GM21825 (cell line): ENCODE results near the gene RPTOR.
A peak's percentile ranks its signal among the peaks of the same experiment; 100 is the strongest.

ENCODE experiments used
- ATAC-seq: cut with Tn5 transposase; IDR thresholded peaks from one replicate; pipeline ENCODE4 v1.9.1; 2021; ENCODE audit warnings: mild to moderate bottlenecking, moderate library complexity; ENCODE audit not compliant: unreplicated experiment

The RPTOR gene

DNA sequence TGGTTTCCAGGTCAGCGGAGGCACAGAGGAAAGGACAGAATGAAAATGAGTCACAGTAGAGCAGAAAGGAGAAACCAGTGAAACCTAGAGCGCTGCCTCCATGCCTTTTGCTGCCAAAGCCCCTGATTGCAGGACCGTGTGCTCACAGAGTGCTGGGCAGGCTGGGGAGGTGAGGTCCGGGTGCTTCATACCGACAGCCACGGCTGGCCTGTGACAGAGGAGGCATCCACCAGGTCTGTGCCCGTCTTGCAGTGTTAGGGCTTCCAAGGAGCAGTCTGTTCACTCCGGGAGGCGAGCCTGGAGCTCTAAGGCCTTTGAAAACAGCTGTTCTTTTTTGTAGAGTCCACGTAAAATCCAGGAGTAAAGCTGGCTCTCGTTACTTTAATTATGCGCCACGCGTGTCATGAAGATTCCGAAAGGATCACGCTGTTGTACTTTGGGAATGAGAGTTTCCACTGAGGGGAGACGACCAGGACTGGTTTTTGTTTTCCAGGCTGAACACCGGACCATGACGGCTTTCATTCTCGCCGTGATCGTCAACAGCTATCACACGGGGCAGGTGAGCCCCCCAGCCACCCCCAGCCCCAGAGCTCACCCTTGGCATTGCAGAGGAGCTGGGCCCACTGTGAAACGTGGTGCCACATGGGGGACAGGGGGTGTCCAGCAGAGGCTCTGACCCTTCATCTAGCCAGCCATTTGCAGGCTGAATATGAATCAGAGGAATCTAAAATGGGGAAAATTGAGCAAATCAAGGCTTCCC lies 338.5 kb downstream of the RPTOR start:
- no peak for ATAC-seq

DNA sequence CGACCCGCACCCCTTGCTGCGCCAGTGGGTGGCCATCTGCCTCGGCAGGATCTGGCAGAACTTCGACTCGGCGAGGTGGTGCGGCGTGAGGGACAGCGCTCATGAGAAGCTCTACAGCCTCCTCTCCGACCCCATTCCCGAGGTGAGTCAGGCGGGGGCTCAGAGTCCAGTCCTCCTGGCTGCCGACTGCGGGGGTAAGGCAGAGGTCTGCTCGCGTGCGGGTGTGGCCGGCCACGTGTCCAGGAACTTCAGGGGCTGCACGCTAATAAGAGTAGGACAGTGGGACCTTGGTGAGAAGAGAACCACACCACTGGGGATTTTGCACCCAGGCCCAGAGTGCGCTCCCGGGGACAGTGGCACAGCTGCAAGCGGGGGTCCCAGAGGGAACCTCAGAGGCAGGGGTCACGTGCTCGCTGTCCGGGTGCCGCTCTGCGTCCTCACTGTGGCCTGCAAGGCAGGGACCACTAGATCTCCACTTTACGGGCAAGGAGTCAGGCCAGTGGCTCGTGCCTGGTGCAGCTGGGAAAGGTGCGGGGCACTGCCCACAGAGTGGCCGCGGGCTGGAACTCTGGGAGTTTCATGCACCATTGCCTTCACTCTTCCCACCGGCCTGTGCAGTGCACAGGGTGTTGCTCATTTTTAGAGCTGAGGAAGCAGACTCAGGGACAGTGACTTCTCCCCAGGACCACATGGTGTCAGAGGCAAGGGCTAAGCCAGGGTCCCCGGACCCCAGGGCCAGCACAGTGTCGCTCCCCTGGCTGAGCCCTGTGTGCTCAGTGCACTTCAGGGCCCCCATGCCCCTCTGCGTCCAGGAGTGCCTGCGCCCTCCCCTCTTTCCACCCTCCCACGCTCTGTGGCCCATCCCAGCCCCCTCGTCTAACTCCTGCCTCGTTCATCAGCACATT lies 339.4 kb downstream of the RPTOR start:
- no peak for ATAC-seq

DNA sequence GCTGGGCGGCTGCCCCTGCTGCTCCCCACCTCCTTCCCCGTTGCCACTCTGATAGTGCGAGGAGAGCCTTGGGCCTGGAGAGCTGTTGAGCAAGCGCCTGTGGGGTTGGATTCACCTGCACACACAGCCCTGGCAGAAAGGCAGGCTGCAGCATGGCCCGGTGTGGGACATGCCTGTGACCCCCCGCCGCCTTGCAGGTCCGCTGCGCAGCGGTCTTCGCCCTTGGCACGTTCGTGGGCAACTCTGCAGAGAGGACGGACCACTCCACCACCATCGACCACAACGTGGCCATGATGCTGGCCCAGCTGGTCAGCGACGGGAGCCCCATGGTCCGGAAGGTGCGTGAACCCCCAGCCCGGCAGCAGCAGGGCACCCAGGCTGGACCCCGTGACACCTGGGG lies 340.2 kb downstream of the RPTOR start:
- ATAC-seq, result no peak

DNA sequence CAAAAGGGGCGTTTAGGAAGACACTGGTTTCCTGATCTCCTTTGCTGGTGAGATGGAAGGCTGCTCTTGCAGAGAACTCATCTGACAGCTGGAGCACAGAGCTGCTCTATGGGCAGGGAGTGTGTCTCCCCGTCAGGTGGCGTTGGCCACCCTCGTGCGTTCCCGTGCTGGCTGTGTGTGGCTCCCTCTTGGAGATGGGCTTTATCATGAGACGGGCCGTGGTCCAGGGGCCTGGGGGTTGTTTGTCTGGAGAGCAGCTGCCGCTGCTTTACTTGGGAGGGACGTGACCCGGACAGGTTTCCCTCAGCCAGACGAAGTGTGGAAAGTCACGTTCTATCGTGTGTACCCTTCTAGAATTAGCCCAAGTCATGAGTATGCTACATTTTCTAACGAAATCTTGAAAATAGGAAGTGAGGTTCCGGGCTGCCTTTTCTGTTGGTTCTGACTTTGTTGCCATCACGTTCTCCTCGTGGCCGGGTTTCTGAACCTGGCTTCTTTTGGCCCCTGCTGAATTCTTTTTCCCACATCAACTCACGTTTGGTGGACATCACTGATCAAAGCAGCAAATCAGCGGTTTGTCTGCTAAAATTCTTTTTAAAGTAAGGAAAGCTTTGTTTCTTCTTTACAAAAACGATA lies 341.4 kb downstream of the RPTOR start:
- no peak for ATAC-seq

DNA sequence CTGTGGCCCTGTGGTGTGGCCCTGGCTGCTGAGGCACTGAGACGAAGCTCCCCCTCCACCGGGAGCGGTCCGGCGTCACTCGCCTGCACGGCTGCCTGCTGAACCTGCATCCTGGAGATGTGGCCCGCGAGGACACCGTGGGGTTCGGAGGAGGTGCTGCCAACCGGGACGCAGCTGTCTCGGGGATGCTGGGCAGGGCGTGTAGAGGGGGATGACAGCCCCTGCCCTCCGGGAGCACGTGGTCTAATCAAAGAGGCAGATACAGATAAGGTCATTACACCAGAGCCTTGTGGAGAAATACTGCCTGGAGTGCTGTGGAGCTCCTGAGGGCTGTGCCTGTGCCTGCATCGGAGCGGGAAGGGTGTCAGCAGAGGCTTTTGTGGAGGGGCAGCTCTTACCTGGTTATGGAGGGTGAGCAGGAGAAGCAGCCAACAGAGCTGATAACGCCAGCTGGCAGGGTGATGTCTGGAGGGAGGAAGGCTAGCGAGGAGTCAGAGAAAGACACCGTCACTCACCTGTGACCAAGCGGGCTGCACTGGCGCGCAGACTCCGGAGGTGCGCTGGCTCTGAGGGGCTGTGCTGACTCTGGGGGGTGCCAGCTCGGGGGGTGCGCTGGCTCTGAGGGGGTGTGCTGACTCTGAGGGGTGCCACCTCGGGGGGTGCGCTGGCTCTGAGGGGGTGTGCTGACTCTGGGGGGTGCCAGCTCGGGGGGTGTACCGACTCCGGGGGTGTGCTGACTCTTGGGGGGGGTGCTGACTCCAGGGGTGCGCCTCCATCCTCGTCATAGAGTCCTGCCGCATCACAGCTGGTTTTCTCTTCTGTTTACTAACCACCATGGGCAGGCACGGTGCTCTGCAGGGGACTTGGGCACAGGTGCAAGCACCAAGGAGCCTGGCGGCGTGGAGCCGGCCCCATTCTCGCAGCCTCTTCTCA lies 342.3 kb downstream of the RPTOR start:
- no peak for ATAC-seq

DNA sequence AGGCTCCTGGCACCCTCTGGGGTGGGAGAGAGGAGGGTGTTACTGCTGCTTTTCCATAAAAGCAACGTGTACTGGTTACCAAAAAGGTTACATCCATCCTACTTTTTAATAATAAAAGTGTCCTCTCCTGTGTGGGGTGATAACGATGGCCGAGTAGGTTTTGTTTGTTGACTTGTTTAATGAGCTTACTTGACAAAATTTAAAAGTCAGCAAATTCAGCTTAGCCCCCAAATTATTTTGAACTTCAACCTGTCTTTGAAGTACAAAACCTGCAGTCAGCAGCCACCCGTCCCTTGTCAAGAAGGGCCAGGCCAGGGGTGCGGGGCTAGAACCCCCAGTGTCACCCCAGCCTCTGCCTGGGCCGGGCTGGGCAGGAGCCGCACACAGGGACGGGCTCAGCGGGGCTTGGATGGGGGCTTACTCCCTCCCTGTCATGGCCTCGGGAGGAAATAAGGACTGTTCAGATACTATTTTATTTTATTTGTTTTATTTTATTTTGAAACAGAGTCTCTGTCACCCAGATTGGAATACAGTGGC lies 343.1 kb downstream of the RPTOR start:
- no peak for ATAC-seq

GRCh38 chr17:80888276-80889160 lies 343.9 kb downstream of the RPTOR start:
- no peak for ATAC-seq

GRCh38 chr17:80889231-80890195 lies 344.9 kb downstream of the RPTOR start:
- no peak for ATAC-seq

DNA sequence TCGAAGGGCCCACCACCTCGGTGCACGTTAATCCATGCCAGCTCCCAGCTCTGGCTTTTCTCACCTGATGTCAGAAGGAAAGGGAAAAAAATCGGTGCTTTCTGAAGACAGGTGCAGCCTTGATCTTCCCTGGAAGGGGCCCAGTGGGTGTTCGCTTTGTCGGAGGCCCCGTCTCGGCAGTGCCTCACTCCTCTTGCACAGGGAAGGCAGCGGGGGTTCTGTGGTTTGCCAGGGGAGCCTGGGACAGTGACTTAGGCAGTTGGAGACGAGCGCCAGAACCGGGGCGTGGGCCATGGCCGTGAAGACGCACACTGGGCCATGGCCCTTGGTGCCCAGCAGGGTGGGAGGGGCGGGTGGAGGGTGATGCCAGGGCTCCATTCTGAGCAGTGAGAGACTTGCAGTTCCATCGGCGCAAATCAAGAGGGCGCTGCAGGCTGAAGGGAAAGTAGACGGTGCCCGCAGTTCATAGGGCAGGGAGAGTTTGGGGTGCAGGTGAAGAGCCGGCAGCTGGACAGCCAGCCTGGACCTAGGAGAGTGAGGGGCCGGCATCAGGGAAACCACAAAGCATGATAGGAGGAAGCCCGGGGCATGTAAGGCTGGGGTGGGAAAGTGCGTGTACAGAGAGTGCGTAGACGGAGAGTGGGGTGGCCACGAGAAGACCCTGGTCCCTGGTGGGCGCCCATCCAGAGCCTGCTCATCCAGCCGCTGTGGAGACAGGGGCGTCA lies 345.7 kb downstream of the RPTOR start:
- ATAC-seq, result no peak

DNA sequence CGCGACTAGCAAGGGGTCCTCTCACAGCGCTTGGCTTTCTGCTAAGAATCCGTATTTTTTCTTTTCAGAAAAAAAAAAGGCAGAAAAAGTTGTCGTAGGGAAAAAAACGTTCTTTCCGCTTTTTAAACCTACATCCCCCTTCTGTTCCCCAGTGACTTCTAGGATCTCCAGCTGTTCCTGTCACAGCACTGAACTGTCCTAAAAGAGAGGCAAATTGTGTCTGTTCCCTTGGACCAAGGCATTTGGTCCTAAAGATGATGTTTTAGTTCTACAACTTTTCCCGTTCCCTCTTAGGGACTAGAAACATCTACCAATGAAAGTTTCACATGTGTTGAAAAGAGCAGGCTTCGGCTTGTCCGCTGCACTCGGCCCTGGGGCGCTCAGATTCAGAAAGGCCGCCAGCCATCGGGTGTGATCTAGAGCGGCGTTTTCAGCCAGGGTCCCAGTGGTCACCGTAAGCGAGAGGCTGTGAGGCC lies 346.3 kb downstream of the RPTOR start:
- no peak for ATAC-seq

DNA sequence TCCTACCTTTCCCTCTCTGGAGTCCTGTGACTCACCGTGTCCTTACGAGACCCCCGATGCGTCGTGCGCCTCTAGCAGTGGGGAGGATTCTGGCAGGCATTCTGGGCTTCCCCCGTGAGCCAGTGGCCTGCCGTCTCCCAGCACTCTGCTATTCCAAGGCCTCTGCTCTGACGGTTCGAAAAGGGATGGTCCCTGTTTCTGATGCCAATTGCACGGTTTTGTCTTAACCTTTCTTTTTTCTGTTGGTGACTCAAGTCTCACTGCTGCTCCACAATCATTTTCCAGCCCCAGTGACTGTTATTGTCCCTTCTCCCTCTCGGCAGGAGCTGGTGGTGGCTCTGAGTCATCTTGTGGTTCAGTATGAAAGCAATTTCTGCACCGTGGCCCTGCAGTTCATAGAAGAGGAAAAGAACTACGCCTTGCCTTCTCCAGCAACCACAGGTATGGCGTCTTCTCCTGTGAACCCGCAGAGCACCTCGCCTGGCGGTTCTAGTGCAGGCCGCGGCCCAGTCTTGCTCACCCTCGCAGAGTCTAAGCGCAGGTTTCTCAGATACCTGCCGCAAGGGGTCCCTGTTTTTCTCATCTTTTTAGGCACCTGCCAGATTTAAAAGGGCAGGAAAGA lies 346.9 kb downstream of the RPTOR start:
- peak; percentile 29 for ATAC-seq

DNA sequence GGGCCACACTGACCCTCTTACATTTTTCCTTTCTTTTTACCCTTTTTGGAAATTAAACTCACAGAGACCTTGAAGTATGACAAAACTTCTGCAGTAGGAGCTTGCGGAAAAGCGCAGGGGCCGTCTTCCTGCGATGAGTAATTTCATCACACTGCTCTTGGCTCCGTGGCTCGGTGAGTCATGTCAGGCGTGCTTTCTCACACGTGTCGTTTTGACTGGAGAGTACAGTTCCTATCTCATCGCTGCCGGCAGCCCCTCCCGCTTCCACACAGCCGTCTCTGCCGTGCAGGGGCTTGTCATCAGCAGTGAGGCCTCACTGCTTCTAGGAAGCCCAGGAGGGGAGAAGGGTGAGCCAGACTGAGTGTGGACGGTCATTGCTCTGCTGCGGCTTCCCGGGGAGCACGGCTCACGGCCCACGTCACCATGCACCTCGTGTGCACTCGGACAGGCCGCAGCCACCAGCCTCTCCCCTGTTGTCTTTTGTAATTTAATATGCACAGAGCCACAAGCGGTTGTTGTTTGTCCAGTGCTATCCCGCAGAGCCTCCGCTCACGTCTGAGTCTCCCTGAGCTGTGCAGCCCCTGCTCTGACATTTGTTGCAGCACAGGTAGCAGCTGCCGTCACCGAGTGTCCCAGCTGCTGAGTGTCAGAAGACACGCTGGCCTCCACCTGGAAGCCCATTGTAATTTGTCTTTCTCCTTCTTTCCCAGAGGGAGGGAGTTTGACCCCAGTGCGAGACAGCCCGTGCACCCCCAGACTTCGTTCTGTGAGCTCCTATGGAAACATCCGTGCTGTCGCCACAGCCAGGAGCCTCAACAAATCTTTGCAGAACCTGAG lies 347.6 kb downstream of the RPTOR start:
- peak; percentile 74 for ATAC-seq

GRCh38 chr17:80892900-80893603 lies 348.4 kb downstream of the RPTOR start:
- ATAC-seq, result no peak

- ATAC-seq, result no peak
Observed at GRCh38 chr17:80893604-80894438, 349.2 kb downstream of the RPTOR start.

GRCh38 chr17:80894439-80894721 lies 349.7 kb downstream of the RPTOR start:
- no peak for ATAC-seq
